Gastrocnemius medialis (tissue), 4 donors: ENCODE results near the gene ZDHHC14. TPM values are rescaled to one million over a fixed set of nuclear protein-coding genes. Genes with fewer than 3 reads are reported as not detected.

Experiments
- ATAC-seq, 2 donors: fragments of 150-250 bp; one replicate each; pipeline ENCODE4 v1.9.1; 2016
- DNase-seq, 2 donors: peaks; one replicate each; pipeline ENCODE4 v3.0.0-alpha.2; 2019
- H3K27ac ChIP-seq, 4 donors: fragments of 200-600 bp; sonication (generic); 1 replicate in 1 of 4; 2 replicates in 3 of 4; pipeline ENCODE4 v1.5.1; 2016 to 2018; ENCODE audit warnings: mild to moderate bottlenecking in 2 of 4, moderate library complexity in 1 of 4
- H3K27me3 ChIP-seq, 3 donors: fragments of 200-600 bp; sonication (generic) in 2 of 3; 1 replicate in 1 of 3; 2 replicates in 2 of 3; pipeline versions ENCODE4 v1.5.1 to v1.6.0; 2016 to 2019; ENCODE audit warnings: mild to moderate bottlenecking in 1 of 3, moderate library complexity in 1 of 3
- H3K36me3 ChIP-seq, 2 donors: fragments of 200-600 bp; sonication (generic) in 1 of 2; one replicate each; pipeline ENCODE4 v1.5.1; 2017 to 2018
- H3K4me1 ChIP-seq, 2 donors: fragments of 200-600 bp; sonication (generic) in 1 of 2; one replicate each; pipeline ENCODE4 v1.5.1; 2016 to 2017; ENCODE audit warnings: mild to moderate bottlenecking in 2 of 2
- H3K4me3 ChIP-seq, 4 donors: fragments of 200-600 bp; sonication (generic) in 3 of 4; 1 replicate in 1 of 4; 2 replicates in 3 of 4; pipeline ENCODE4 v1.5.1; 2016 to 2019; ENCODE audit warnings: mild to moderate bottlenecking in 2 of 4
- H3K9me3 ChIP-seq, 3 donors: fragments of 200-600 bp; sonication (generic) in 2 of 3; 1 replicate in 1 of 3; 2 replicates in 2 of 3; pipeline ENCODE4 v1.5.1; 2016 to 2019
- CTCF ChIP-seq, 5 experiments: fragments of 450-650 bp in 3 of 5; fragments of 200-600 bp in 2 of 5; sonication (generic) in 2 of 5; IDR thresholded peaks in 4 of 5; conservative IDR thresholded peaks in 1 of 5; 1 replicate in 4 of 5; 2 replicates in 1 of 5; pipeline ENCODE4 v1.5.1; 2016 to 2019; ENCODE audit warnings: antibody characterized with exemption in 5 of 5, mild to moderate bottlenecking in 3 of 5, moderate library complexity in 3 of 5
- POLR2A ChIP-seq, 2 donors: fragments of 450-650 bp; IDR thresholded peaks; one replicate each; pipeline ENCODE4 v1.6.1; 2017; ENCODE audit warnings: antibody characterized with exemption in 2 of 2, mild to moderate bottlenecking in 2 of 2, moderate library complexity in 2 of 2
- in situ Hi-C, 4 donors: fragments of 200-750 bp; cut with MboI; loops; one replicate each; pipeline versions ENCODE4 v1.15.0 to v1.8.0; 2017; ENCODE audit warnings: low sequenced_read_pairs in 4 of 4
- intact Hi-C: fragments of 100-400 bp; cut with DNase I; formaldehyde crosslinking; loops from one replicate; pipeline ENCODE4 v1.15.1; 2023; ENCODE audit warnings: low total_unique reads
- total RNA-seq, 4 donors: library from RNA; depleted of rRNA; stranded (reverse); fragments of >200 nt; gene quantifications; one replicate each; pipeline versions ENCODE4 v1.1.0 to v1.2.3, GENCODE V29; 2016

Gene ZDHHC14
- total RNA-seq, 4 donors from 2014 or later: 3.7 to 7.7 (median 5.9) TPM

DNA sequence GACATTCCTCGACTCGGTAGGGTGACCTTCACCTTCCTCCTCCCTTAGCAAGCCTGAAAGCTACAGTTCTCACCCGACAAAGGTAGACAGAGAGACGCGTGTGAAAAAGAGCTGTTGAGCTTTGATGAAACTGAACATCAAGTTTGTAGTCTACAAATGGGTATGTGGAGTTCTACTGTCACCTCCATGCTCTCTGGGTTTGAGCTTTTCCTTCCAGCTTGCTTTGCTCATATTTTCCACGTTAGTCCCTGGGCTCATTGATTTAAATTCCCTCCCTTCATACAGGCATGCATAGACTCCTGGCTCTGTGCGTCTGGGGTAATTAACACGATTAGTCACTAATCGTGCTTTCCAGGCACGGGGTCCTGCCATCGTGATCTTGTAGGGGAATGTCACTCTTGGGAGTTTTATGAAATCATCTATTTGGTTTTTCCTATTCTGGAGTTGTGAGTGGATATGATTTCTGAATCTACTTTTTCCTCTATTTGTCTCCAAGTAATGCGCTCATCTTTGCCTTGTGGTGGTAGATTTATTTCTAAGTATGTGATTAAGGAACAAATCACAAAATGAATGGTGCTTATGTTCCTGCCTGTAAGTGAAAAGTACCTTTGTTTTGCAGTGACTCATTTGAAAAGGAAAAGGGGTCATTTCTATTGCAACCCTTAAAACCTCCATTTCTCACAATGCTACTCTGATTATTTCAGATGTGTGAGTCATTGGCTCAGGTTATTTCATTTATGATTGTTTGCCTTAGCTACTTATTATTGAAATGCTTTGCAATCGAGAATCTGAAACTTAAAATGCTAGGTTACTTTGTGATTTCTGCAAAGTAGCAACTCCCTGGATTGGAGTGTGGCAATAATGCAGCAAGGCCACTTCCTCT, 154.6 kb downstream of the ZDHHC14 start:
- Histone ChIP-seq H3K27me3 (no peaks in the 10 kb centered on the region), H3K4me3 (no peak overlapping the region), H3K36me3 (no peaks in the 10 kb centered on the region), H3K4me1 (peaks cover 50 to 66% of the 10 kb centered on the region in 2 donors), H3K9me3 (no peaks in the 10 kb centered on the region), H3K27ac (peak overlapping the region; percentile 4 to 59 (median 32))
- intact Hi-C loops: loop anchor here (10.0 kb wide), 1 partner anchor 291 kb away; no protein-coding TSS in a partner anchor
- TF ChIP-seq CTCF (IDR thresholded peaks at IDR 0.05 in 4 of 5, conservative IDR thresholded peaks at IDR 0.05 in 1 of 5) (no peak), POLR2A (IDR thresholded peaks at IDR 0.05) (no peak)
- no peak for DNase-seq
- in situ Hi-C loops: no loop called here
- ATAC-seq: no peak

DNA sequence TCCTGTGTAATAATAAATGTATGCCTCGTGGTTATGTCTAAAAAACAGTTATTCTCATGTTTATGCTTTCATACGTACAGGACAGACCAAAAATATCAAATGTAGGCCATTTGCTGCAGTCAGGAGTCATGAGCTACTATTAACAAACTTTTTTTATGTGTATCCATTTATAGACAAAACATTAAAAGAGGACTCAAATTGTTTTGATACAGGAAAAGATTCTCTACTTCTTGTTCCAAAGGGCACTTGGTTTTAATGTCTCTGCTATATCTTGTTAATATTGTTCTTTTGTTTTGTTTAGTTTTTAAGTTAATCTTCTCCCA, 155.2 kb downstream of the ZDHHC14 start:
- Histone ChIP-seq H3K4me1 (peaks cover 56 to 66% of the 10 kb centered on the region in 2 donors), H3K36me3 (no peaks in the 10 kb centered on the region), H3K9me3 (no peaks in the 10 kb centered on the region), H3K27ac (peak overlapping the region; percentile 4 to 59 (median 32)), H3K27me3 (no peaks in the 10 kb centered on the region), H3K4me3 (no peak overlapping the region)
- ATAC-seq (no peak), DNase-seq (no peak)
- no peak for TF ChIP-seq POLR2A (IDR thresholded peaks at IDR 0.05)
- no peak for TF ChIP-seq CTCF (IDR thresholded peaks at IDR 0.05 in 4 of 5, conservative IDR thresholded peaks at IDR 0.05 in 1 of 5)
- in situ Hi-C loops: no loop called here
- intact Hi-C loops: loop anchor here (10.0 kb wide), 1 partner anchor 291 kb away; no protein-coding TSS in a partner anchor

- Histone ChIP-seq H3K27me3 (no peaks in the 10 kb centered on the region), H3K4me3 (no peak overlapping the region), H3K9me3 (no peaks in the 10 kb centered on the region), H3K36me3 (no peaks in the 10 kb centered on the region), H3K4me1 (peaks cover 67 to 70% of the 10 kb centered on the region in 2 donors), H3K27ac (peak overlapping the region; percentile 3 to 74 (median 50))
- in situ Hi-C loops: no loop called here
- peak; percentile 48 to 63 for DNase-seq
- TF ChIP-seq POLR2A (IDR thresholded peaks at IDR 0.05): no peak
- TF ChIP-seq CTCF (IDR thresholded peaks at IDR 0.05 in 4 of 5, conservative IDR thresholded peaks at IDR 0.05 in 1 of 5): no peak
- intact Hi-C loops: loop anchor here (10.0 kb wide), 1 partner anchor 293 kb away; no protein-coding TSS in a partner anchor
- ATAC-seq: peak; percentile 85 to 87
These were observed 156.6 kb downstream of the ZDHHC14 start for GRCh38 chr6:157537556-157537955.

GRCh38 chr6:157538168-157538567, 157.2 kb downstream of the ZDHHC14 start:
- intact Hi-C loops: loop anchor here (10.0 kb wide), 1 partner anchor 293 kb away; no protein-coding TSS in a partner anchor
- in situ Hi-C loops: no loop called here

More at GRCh38 chr6:157538168-157538567, 157.2 kb downstream of the ZDHHC14 start:
- Histone ChIP-seq H3K9me3 (no peaks in the 10 kb centered on the region), H3K4me3 (no peak overlapping the region), H3K27ac (peak overlapping the region; percentile 3 to 74 (median 50)), H3K4me1 (peaks cover 64 to 73% of the 10 kb centered on the region in 2 donors), H3K36me3 (no peaks in the 10 kb centered on the region), H3K27me3 (no peaks in the 10 kb centered on the region)
- TF ChIP-seq POLR2A (IDR thresholded peaks at IDR 0.05): no peak
- no peak for TF ChIP-seq CTCF (IDR thresholded peaks at IDR 0.05 in 4 of 5, conservative IDR thresholded peaks at IDR 0.05 in 1 of 5)
- ATAC-seq: no peak
- DNase-seq: no peak
